ENCODE measurements around the gene SYNGR3. TPM values are rescaled to one million over a fixed set of nuclear protein-coding genes. Genes with fewer than 3 reads are reported as not detected.
A peak's percentile ranks its signal among the peaks of the same experiment; 100 is the strongest.

The SYNGR3 gene
- total RNA-seq, 2 experiments from 2014 or later, result 6.4 to 17.6 TPM

- peak; percentile 5 for ATAC-seq
- Mint-ChIP-seq H3K9me3 (ENCODE audit: low read depth) (no peaks in the 10 kb centered on the region), H3K36me3 (peaks cover 36% of the 10 kb centered on the region), H3K4me1 (peaks cover 46% of the 10 kb centered on the region), H3K4me3 (peak overlapping the region; percentile 88), H3K27me3 (no peaks in the 10 kb centered on the region), H3K27ac (peak overlapping the region; percentile 95)
- CTCF ChIA-PET, result interaction anchor here (0.5 to 1.9 kb wide), 7 partner anchors 20 to 191 kb away, joined by 3 to 7 read pairs (median 4); partner anchors contain the start of gene GFER
- DNase-seq, result peak; percentile 65
Measured at GRCh38 chr16:1963806-1964505, 25.8 kb upstream of the SYNGR3 start.

GRCh38 chr16:1964506-1965395, 25.0 kb upstream of the SYNGR3 start, which contains the start of gene RPS2:
Gene RPS2, minus strand, starts transcription at chr16:1964826. Its CDS starts 201 bp downstream, at chr16:1964625.
- ATAC-seq (peak; percentile 85), DNase-seq (peak; percentile 100)
- peaks cover 36% of the 10 kb centered on the region for H3K36me3 Mint-ChIP-seq
- no peaks in the 10 kb centered on the region for H3K9me3 Mint-ChIP-seq (ENCODE audit: low read depth)
- no peaks in the 10 kb centered on the region for H3K27me3 Mint-ChIP-seq
- peak within 1 kb of the TSS; percentile 97 for H3K27ac Mint-ChIP-seq
- CTCF ChIA-PET, result interaction anchor here (0.5 to 1.9 kb wide), 11 partner anchors 19 to 190 kb away, joined by 3 to 7 read pairs (median 4); partner anchors contain the start of genes GFER, NUBP2, SPSB3 and ZNF598
- peaks cover 43% of the 10 kb centered on the region for H3K4me1 Mint-ChIP-seq
- H3K4me3 Mint-ChIP-seq, result peak within 1 kb of the TSS; percentile 88

- CTCF ChIA-PET, result interaction anchor here (0.7 to 1.9 kb wide), 9 partner anchors 19 to 183 kb away, joined by 3 to 7 read pairs (median 4); partner anchors contain the start of genes GFER, NUBP2, SPSB3 and ZNF598
- ATAC-seq (no peak), DNase-seq (no peak)
- H3K36me3 Mint-ChIP-seq, result peaks cover 34% of the 10 kb centered on the region
- H3K4me1 Mint-ChIP-seq, result peaks cover 43% of the 10 kb centered on the region
- peak overlapping the region; percentile 97 for H3K27ac Mint-ChIP-seq
- H3K27me3 Mint-ChIP-seq, result no peaks in the 10 kb centered on the region
- no peaks in the 10 kb centered on the region for H3K9me3 Mint-ChIP-seq (ENCODE audit: low read depth)
- H3K4me3 Mint-ChIP-seq, result peak overlapping the region; percentile 88
Measured at GRCh38 chr16:1965396-1966001, 24.3 kb upstream of the SYNGR3 start.

- Mint-ChIP-seq H3K27ac (peak within 1 kb of the TSS; percentile 97), H3K36me3 (peaks cover 30% of the 10 kb centered on the region), H3K9me3 (ENCODE audit: low read depth) (no peaks in the 10 kb centered on the region), H3K27me3 (no peaks in the 10 kb centered on the region), H3K4me1 (peaks cover 41% of the 10 kb centered on the region), H3K4me3 (peak within 1 kb of the TSS; percentile 88)
- CTCF ChIA-PET, result interaction anchor here (1.8 kb wide), 1 partner anchor 43 kb away, joined by 3 read pairs; the partner anchor contains the start of gene ZNF598
- ATAC-seq (no peak), DNase-seq (no peak)
Measured at GRCh38 chr16:1966460-1966859, 23.3 kb upstream of the SYNGR3 start, which contains the start of gene RNF151. Gene RNF151, plus strand, starts transcription at chr16:1966856. Its CDS starts 26 bp downstream, at chr16:1966882.

- no peak overlapping the region for H3K4me3 Mint-ChIP-seq
- CTCF ChIA-PET, result no interaction called here
- peaks cover 11% of the 10 kb centered on the region for H3K36me3 Mint-ChIP-seq
- DNase-seq (no peak), ATAC-seq (no peak)
- no peak overlapping the region for H3K27ac Mint-ChIP-seq
- no peaks in the 10 kb centered on the region for H3K9me3 Mint-ChIP-seq (ENCODE audit: low read depth)
- H3K4me1 Mint-ChIP-seq, result peaks cover 36% of the 10 kb centered on the region
- H3K27me3 Mint-ChIP-seq, result no peaks in the 10 kb centered on the region
Measured at GRCh38 chr16:1968146-1968953, 21.4 kb upstream of the SYNGR3 start.

- Mint-ChIP-seq H3K9me3 (ENCODE audit: low read depth) (no peaks in the 10 kb centered on the region), H3K4me1 (peaks cover 25% of the 10 kb centered on the region), H3K4me3 (peak within 1 kb of the TSS; percentile 92), H3K36me3 (peaks cover 2% of the 10 kb centered on the region), H3K27me3 (no peaks in the 10 kb centered on the region), H3K27ac (peak within 1 kb of the TSS; percentile 98)
- peak; percentile 92 for ATAC-seq
- CTCF ChIA-PET, result interaction anchor here (0.7 to 2.0 kb wide), 8 partner anchors 11 to 183 kb away, joined by 3 to 13 read pairs (median 3); partner anchors contain the start of genes GFER, MSRB1 and TRAF7
- DNase-seq, result peak; percentile 98
Measured at GRCh38 chr16:1971796-1972489, 17.8 kb upstream of the SYNGR3 start, which contains the start of gene TBL3. Gene TBL3, plus strand, starts transcription at chr16:1972053. Its CDS starts 112 bp downstream, at chr16:1972165.

GRCh38 chr16:1972490-1972877, 17.3 kb upstream of the SYNGR3 start:
- Mint-ChIP-seq H3K27ac (peak overlapping the region; percentile 98), H3K9me3 (ENCODE audit: low read depth) (no peaks in the 10 kb centered on the region), H3K36me3 (peaks cover 3% of the 10 kb centered on the region), H3K4me3 (peak overlapping the region; percentile 92), H3K4me1 (peaks cover 25% of the 10 kb centered on the region), H3K27me3 (no peaks in the 10 kb centered on the region)
- CTCF ChIA-PET, result interaction anchor here (0.9 to 2.0 kb wide), 5 partner anchors 11 to 50 kb away, joined by 3 to 13 read pairs (median 3); partner anchors contain the start of genes GFER and MSRB1
- ATAC-seq (peak; percentile 6), DNase-seq (no peak)

- CTCF ChIA-PET, result interaction anchor here (1.1 kb wide), 1 partner anchor 49 kb away, joined by 3 read pairs; no protein-coding TSS in a partner anchor
- peaks cover 5% of the 10 kb centered on the region for H3K36me3 Mint-ChIP-seq
- H3K27ac Mint-ChIP-seq, result no peak overlapping the region
- no peaks in the 10 kb centered on the region for H3K9me3 Mint-ChIP-seq (ENCODE audit: low read depth)
- peaks cover 25% of the 10 kb centered on the region for H3K4me1 Mint-ChIP-seq
- ATAC-seq (no peak), DNase-seq (no peak)
- H3K4me3 Mint-ChIP-seq, result no peak overlapping the region
- H3K27me3 Mint-ChIP-seq, result no peaks in the 10 kb centered on the region
Measured at GRCh38 chr16:1973461-1974156, 16.2 kb upstream of the SYNGR3 start.

GRCh38 chr16:1974157-1975070, 15.4 kb upstream of the SYNGR3 start:
- Mint-ChIP-seq H3K4me3 (no peak overlapping the region), H3K27me3 (peaks cover under 1% of the 10 kb centered on the region), H3K9me3 (ENCODE audit: low read depth) (no peaks in the 10 kb centered on the region), H3K4me1 (peaks cover 25% of the 10 kb centered on the region), H3K27ac (no peak overlapping the region), H3K36me3 (peaks cover 5% of the 10 kb centered on the region)
- DNase-seq (no peak), ATAC-seq (no peak)
- CTCF ChIA-PET, result no interaction called here

GRCh38 chr16:1975432-1976215, 14.1 kb upstream of the SYNGR3 start:
- Mint-ChIP-seq H3K27ac (no peak overlapping the region), H3K9me3 (ENCODE audit: low read depth) (no peaks in the 10 kb centered on the region), H3K27me3 (peaks cover 12% of the 10 kb centered on the region), H3K4me1 (peaks cover 21% of the 10 kb centered on the region), H3K36me3 (peaks cover 5% of the 10 kb centered on the region), H3K4me3 (no peak overlapping the region)
- DNase-seq (no peak), ATAC-seq (no peak)
- CTCF ChIA-PET, result interaction anchor here (0.5 kb wide), 1 partner anchor 175 kb away, joined by 3 read pairs; no protein-coding TSS in a partner anchor

All from activated CD8-positive, alpha-beta memory T cell treated with anti-CD3 and anti-CD28 coated beads, Interleukin-2, amount 10 ng/mL, durations not matched to agents 7 days and 5 days (primary cell).